ENCODE data around the gene IRF7. TPM values are rescaled to one million over a fixed set of nuclear protein-coding genes. Genes with fewer than 3 reads are reported as not detected.

The IRF7 gene
- total and polyA plus RNA-seq, 2 of the 4 experiments (the other 2 are of a cell fraction), result 1.6 to 4.5 TPM

- DNase-seq, result no peak
- Histone ChIP-seq H4K91ac (ENCODE audit: insufficient read depth, low read depth, low read length) (no peak overlapping the region), H2BK5ac (ENCODE audit: low read depth, low read length, poor library complexity, severe bottlenecking) (no peak overlapping the region), H2BK15ac (ENCODE audit: low read depth, low read length) (no peak overlapping the region), H3K36me3 (ENCODE audit: control insufficient read depth, insufficient read depth, low read length) (peaks cover 19% of the 10 kb centered on the region), H4K8ac (ENCODE audit: low read depth in 2 of 2, low read length in 2 of 2) (no peak overlapping the region), H3K14ac (replicated peaks; ENCODE audit: low read depth, low read length) (no peak overlapping the region), H2BK120ac (ENCODE audit: low read depth, low read length) (no peak overlapping the region), H3K56ac (ENCODE audit: extremely low read depth, insufficient read depth, low read length) (no peak overlapping the region), H3K4me1 (ENCODE audit: control insufficient read depth, insufficient read depth, low read length) (peaks cover 10% of the 10 kb centered on the region; the same call in 1 of the 2 replicates), H3K9me1 (ENCODE audit: insufficient read depth, low read length) (no peaks in the 10 kb centered on the region), H3K23ac (ENCODE audit: low read depth, low read length) (no peak overlapping the region), H3K4ac (ENCODE audit: low read depth, low read length) (no peak overlapping the region), H2BK20ac (ENCODE audit: low read depth, low read length) (no peak overlapping the region), H2AK5ac (ENCODE audit: low read depth, low read length) (no peak overlapping the region), H4K20me1 (ENCODE audit: insufficient read depth, low read length) (peaks cover 43% of the 10 kb centered on the region), H3K4me3 (ENCODE audit: insufficient read depth, low read depth, low read length) (no peak overlapping the region), H2AFZ (replicated peaks; ENCODE audit: low read length, poor library complexity) (no peak overlapping the region), H2AK9ac (replicated peaks; ENCODE audit: low read depth, low read length, poor library complexity) (no peak overlapping the region), H3K4me2 (ENCODE audit: low read depth, low read length) (no peak overlapping the region), H3K79me1 (ENCODE audit: low read depth in 1 of 2, low read length in 2 of 2) (no peaks in the 10 kb centered on the region), H3K9ac (ENCODE audit: low read depth, low read length) (no peak overlapping the region), H3K18ac (ENCODE audit: low read depth, low read length) (no peak overlapping the region), H3K27me3 (ENCODE audit: control insufficient read depth, insufficient read depth, low read length) (peaks cover 16% of the 10 kb centered on the region; the same call in 1 of the 2 replicates), H3K9me3 (ENCODE audit: control insufficient read depth, insufficient read depth, low read length) (no peaks in the 10 kb centered on the region), H4K5ac (ENCODE audit: low read depth, low read length) (no peak overlapping the region), H3K27ac (ENCODE audit: insufficient read depth, low read length) (no peak overlapping the region)
- in situ Hi-C loops (cut with MboI; ENCODE audit: low sequenced_read_pairs), result no loop called here
- TF ChIP-seq CTCF (conservative IDR thresholded peaks at IDR 0.05; ENCODE audit: low read depth, low read length) (no peak), MAZ (IDR thresholded peaks at IDR 0.05; ENCODE audit: borderline replicate concordance, low read depth, low read length) (no peak), USF2 (IDR thresholded peaks at IDR 0.05; ENCODE audit: low read depth, low read length) (no peak), SMC3 (IDR thresholded peaks at IDR 0.05; ENCODE audit: low read depth, low read length) (no peak), ELK1 (IDR thresholded peaks at IDR 0.05; ENCODE audit: borderline replicate concordance, low read depth, low read length) (no peak), MAFK (IDR thresholded peaks at IDR 0.05; ENCODE audit: low read depth, low read length) (no peak), CHD1 (IDR thresholded peaks at IDR 0.05; ENCODE audit: low read depth, low read length) (no peak), NFE2L2 (IDR thresholded peaks at IDR 0.05; ENCODE audit: low read depth, low read length) (no peak), FOS (IDR thresholded peaks at IDR 0.05; ENCODE audit: low read depth, low read length) (no peak), RFX5 (IDR thresholded peaks at IDR 0.05; ENCODE audit: low read depth, low read length) (no peak), CEBPB (IDR thresholded peaks at IDR 0.05; ENCODE audit: low read depth, low read length) (no peak), RAD21 (IDR thresholded peaks at IDR 0.05; ENCODE audit: low read length) (no peak), BHLHE40 (IDR thresholded peaks at IDR 0.05; ENCODE audit: low read depth, low read length) (no peak), POLR2A (IDR thresholded peaks at IDR 0.05; ENCODE audit: low read depth, low read length) (no peak)
- intact Hi-C loops (cut with micrococcal nuclease), result no loop called here
- BruUV-seq (replicated peaks), result no TSS peak
- ChIA-PET POLR2A (ENCODE audit: unreplicated experiment) (no interaction called here), CTCF (no interaction called here)
- dilution Hi-C loops (cut with HindIII; ENCODE audit: low sequenced_read_pairs, unreplicated experiment), result no loop called here
- ATAC-seq (ENCODE audit: low read depth), result no peak
- WGBS, 2 experiments (ENCODE audit: extremely low coverage in 2 of 2, insufficient read length in 1 of 2), result 17% methylated on average over 46 of the region's 80 CpGs; no CpG with 5 or more reads in 1 of the 2 experiments
Measured at GRCh38 chr11:639332-639955, 23.7 kb upstream of the IRF7 start.
